GM18508 (cell line): ENCODE measurements around the gene SEC61B.
A peak's percentile ranks its signal among the peaks of the same experiment; 100 is the strongest.

Source experiments
- ATAC-seq: cut with Tn5 transposase; IDR thresholded peaks from one replicate; pipeline ENCODE4 v1.9.1; 2021; ENCODE audit warnings: moderate number of reproducible peaks; ENCODE audit not compliant: insufficient read depth, unreplicated experiment

Gene SEC61B

GRCh38 chr9:99221621-99222415, at the start of gene SEC61B, which contains the start of gene ALG2:
Gene SEC61B (plus strand): TSS chr9:99222282. CDS start chr9:99222364, 82 bp downstream.
Gene ALG2 (minus strand): TSS chr9:99221942. CDS start chr9:99221894, 48 bp downstream.
- ATAC-seq: peak; percentile 80

DNA sequence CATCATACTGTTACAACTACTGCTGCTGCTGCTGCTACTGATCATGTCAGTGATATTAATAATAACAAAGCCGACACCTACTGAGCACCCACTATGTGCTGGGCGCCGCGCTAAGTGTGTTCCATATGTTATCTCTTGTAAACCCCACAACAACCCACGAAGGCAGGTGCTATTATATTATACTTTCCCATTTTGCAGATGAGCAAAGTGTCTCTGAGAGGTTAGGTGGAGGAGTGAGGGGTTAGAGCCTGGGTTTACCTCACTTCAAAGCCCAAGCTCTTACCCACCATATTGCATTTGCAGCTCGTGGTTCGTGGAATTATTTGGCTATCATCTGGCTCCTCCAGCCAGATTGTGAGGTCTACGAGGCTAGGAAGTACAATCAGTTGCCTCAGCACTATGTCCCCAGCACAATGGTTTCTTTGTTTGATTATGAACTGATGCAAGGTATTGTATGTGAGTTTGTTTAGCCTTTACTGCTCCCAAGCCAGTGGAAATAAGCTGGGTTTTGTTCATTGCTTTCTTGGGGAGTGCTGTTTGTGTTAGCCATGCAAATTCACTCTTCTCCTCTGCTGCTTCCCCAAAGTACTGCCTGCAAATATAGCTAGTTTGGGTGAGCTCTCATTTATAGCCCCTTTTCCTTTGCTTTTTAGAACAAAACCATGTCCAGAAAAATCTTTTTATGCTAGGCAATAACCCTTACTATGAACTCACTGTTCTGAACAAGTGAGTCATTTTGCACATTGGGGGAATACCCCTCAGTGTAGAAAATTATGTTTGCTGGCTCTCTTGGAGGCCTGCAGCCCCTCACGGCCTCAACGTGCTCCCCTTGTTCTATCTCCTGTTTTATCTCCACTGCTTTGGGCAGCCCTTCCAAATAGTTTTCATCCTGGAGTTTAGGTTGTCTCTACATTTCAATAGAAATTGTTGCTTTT, 48.2 kb upstream of the SEC61B start:
- no peak for ATAC-seq

DNA sequence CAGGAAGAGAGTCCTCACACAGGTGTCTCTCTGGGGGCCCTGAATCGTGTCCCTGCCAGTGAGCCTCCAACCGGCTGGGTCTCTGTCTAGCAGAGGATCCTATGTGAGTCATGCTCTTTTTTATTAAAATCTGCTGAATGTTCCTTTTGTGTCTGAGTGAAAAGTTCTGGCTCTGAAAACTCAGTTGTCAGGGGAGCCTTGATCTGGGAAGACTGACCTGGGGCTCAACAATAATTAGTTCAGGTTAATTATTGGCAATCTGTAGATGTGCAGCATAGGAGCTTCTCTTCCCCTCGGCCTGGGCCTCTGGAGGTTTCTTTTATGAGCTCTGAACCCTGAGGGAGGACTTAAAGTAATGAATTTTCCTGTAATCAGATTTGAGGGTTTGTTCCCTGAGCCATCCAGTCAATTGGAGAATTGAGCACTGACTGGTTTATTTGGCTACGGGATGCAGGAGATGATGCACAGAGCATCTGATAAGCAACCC, 45.5 kb upstream of the SEC61B start:
- no peak for ATAC-seq

DNA sequence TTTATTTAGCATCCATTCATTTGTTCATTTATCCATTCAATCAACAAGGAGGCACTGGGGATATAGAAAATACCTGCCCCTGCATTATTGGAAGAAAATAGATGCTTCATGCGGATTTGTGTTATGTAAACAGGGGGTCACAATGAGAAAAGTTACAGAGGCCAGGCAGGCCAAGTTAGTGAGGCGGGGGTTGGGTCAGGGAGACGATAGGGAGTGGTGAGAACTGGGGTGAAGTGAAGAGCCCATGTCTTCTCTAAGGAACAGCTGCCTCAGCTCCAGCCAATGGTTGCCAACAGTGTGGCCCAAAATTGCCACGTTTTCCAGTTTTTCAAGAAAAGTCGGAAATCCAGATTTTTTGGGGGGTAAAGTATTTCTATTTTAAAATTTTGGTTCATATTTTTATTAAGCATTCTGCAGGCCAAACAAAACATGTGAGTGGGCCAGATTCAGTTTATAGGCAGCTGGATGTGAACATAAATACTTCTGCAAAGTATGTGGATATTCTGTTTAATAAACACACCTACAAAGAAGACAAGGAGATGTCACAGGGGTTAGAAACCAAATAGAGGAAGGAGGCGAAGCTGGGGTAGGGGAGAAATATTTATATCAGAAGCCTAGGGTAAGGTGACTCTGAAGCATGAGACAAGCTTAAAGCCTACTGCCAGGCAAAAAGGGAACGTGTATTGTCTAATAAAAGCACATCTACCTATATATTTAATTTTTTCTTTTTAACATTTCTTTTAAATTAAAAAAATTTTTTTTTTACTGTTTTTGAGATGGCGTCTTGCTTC, 44.3 kb upstream of the SEC61B start:
- no peak for ATAC-seq

GRCh38 chr9:99178912-99179872, 42.9 kb upstream of the SEC61B start:
- no peak for ATAC-seq

GRCh38 chr9:99180199-99180598, 41.9 kb upstream of the SEC61B start:
- no peak for ATAC-seq

- no peak for ATAC-seq
These were observed 41.4 kb upstream of the SEC61B start for GRCh38 chr9:99180662-99181061.

DNA sequence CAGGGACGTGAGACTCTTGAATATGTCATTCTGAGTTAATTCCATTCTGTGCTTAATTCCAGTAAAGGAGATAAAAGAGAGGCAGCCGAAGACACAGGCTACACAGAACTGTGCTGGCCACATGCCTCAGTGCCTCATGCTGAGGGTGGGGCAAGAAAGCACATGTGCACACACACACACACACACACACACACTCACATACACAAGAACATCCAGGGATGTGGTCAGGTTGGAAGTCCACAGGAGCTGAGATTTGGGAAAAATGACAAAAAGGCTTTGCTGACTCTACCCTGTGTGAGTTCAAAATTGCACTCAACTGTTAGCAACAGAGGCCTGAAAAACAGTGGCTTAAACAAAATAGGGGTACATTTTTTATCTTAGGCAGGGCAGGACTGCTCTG, 40.9 kb upstream of the SEC61B start:
- no peak for ATAC-seq

- peak; percentile 46 for ATAC-seq
These were observed 40.5 kb upstream of the SEC61B start for GRCh38 chr9:99181621-99182020.

GRCh38 chr9:99182356-99182755, 39.7 kb upstream of the SEC61B start:
- no peak for ATAC-seq

GRCh38 chr9:99183616-99184015, 38.5 kb upstream of the SEC61B start:
- ATAC-seq: no peak

DNA sequence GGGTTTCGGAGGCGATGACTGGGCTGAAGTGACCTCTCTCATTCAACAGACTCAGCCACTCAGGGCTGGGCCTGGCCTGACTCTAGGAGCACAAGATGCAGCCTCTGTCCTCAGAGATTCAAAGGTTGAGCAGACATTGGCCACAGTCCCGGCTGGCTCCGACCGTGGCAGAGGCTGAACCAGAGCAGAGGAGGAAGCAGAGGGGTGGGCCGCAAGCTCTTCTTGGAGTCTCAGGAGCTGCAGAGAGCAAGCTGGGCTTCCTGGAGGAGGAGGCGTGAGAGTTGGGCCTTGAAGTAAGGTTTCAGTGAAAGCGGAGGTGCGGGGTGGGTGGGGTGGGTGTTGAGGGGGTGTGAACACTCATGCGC, 38.0 kb upstream of the SEC61B start:
- ATAC-seq: no peak

DNA sequence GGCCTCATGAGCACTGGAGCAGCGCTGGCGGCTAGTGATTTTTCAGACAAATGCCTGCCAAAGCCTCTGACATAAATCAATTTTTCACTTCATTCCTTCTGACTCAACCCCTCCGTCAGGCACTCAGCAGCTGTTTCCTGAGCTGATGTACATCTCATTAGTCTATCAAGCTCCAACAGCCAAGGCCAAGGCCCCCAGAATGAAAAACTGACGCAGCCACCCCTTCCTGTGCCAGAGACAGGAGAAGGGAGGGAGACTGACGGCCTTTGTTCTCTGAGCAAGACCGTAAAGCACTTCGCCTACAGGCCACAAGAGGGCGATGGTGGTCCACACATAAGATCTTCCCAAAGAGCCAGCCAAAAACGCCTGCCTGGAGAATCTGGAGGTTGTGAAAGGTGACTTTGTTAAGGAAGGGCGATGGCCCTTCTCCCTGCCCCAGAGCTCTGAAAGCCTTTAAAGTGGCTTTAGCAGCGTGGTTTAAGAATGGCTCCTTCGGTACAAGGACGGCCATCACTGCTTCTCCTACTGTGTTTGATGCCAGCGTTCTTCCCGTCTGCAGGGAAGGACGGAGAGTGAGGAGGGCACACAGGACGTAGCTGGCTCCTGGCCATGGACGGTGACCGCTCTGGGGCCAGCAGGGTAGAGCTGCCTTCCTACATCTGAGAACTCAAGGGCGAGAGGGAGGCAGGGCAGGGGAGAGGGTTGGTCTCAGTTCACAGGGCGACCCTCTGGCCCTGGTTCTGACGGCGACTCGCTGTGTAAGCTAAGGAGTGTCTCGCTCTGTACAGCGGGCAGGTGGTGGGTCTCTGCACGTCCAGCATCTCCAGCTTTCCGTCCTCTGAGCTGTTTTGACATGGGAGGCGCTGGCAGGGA, 37.4 kb upstream of the SEC61B start:
- ATAC-seq: peak; percentile 32

GRCh38 chr9:99185348-99185632, 36.8 kb upstream of the SEC61B start:
- ATAC-seq: no peak

- ATAC-seq: no peak
These were observed 36.1 kb upstream of the SEC61B start for GRCh38 chr9:99185934-99186333.

DNA sequence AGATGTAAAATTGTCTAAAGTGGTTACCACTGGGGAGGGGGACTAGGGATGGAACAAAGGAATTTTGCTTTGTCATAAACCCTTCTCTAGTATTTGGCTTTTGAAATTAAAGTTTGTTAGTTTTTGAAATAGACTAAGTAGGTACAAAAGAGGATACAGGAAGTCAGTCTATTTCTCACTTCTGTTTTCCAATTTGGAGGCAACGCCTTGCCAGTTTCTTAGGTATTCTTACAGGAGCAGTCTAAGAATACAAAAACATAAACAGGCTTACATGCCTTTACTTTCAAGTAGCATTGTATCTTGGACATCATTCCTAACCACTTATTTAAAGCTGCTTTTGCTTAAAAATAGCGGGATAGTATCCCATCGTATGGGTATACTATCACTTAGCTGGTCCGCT, 34.8 kb upstream of the SEC61B start:
- ATAC-seq: no peak

- no peak for ATAC-seq
These were observed 32.9 kb upstream of the SEC61B start for GRCh38 chr9:99189186-99189585.

GRCh38 chr9:99189887-99190596, 32.0 kb upstream of the SEC61B start:
- ATAC-seq: no peak
